ENCODE results near the gene ENDOU.

DNA sequence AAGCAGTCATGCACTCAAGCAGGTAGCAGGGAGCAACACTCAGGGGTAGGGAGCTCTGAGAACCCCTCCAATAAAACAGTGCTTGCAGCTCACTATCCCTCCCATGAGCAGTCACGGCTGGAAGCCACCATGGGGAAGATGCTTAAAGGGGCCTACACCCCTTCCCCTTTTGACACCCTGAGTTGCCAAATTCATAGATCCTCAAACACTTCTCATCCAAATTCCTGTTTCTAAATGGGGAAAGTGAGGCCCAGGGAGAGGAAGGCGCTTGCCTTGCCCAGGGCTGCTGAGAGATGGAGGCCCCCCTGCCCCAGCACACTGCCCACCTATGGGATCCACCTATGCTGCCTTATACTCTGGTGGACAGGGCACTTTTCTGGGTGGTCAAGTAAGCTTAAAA is 7.2 kb upstream of the ENDOU start:
- TF ChIP-seq, protein P1, sequence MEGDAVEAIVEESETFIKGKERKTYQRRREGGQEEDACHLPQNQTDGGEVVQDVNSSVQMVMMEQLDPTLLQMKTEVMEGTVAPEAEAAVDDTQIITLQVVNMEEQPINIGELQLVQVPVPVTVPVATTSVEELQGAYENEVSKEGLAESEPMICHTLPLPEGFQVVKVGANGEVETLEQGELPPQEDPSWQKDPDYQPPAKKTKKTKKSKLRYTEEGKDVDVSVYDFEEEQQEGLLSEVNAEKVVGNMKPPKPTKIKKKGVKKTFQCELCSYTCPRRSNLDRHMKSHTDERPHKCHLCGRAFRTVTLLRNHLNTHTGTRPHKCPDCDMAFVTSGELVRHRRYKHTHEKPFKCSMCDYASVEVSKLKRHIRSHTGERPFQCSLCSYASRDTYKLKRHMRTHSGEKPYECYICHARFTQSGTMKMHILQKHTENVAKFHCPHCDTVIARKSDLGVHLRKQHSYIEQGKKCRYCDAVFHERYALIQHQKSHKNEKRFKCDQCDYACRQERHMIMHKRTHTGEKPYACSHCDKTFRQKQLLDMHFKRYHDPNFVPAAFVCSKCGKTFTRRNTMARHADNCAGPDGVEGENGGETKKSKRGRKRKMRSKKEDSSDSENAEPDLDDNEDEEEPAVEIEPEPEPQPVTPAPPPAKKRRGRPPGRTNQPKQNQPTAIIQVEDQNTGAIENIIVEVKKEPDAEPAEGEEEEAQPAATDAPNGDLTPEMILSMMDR (IDR thresholded peaks at IDR 0.05) = no peak
- no peak for TF ChIP-seq POLR2A (IDR thresholded peaks at IDR 0.05)
